ENCODE results near the gene MARK3. TPM values are rescaled to one million over a fixed set of nuclear protein-coding genes. Genes with fewer than 3 reads are reported as not detected.

Gene MARK3
- total RNA-seq, 1 experiment from 2014 or later, result 72.5 TPM

DNA sequence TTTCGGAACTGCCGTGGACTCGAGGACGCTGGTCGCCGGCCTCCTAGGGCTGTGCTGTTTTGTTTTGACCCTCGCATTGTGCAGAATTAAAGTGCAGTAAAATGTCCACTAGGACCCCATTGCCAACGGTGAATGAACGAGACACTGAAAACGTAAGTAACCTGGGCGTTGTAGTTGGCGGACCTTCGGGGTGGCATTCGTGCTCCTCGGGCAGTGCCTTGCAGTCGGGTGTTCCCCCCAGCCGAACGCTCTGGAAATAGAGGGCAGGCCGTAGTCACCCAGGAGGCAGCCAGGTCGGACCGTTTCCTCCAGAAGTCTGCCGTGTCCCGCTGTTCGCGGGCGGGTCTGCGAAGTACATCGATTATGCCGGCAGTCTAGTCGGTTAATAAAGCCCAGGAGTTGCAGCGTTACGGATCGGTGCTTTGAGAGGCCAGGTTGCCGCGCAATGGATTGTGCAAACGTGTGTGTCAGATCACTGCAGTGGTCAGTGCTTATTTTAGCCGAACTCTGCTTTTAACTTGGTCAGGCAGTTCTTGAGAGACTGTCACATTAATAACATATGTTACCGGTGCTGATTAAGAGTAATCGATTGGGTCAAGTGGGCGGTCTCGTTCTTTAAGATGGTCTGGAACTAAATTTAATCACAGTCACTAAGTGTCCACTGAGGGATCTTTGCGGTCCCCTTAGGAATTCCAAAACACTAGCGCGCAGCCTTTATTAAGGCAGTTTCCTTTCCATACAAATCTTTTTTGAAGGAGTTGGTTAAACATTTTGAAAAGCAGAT, 906 bp downstream of the MARK3 start:
- no peak for ATAC-seq
- BruUV-seq (replicated peaks), result TSS peak; percentile 59
- peak overlapping the region; percentile 77 for H3K4me2 ChIP-seq (ENCODE audit: low read length)
- DNase-seq (ENCODE audit: low read depth, low spot score), result no peak
- intact Hi-C loops (cut with micrococcal nuclease), result loop anchor here (5.0 kb wide), 1 partner anchor 54 kb away; the partner anchor contains the start of gene EIF5
- ChIA-PET POLR2A (no interaction called here), RAD21 (ENCODE audit: low non-redundant PET in 1 of 2, low total read pairs in 2 of 2, uncharacterized antibody in 2 of 2, unreplicated experiment in 2 of 2) (no interaction called here), CTCF (no interaction called here)
- H3K4me1 ChIP-seq (ENCODE audit: control insufficient read depth in 1 of 2, insufficient read depth in 2 of 2, low read length in 2 of 2), result peaks cover 10 to 30% of the 10 kb centered on the region in 2 experiments
- no peaks in the 10 kb centered on the region for H3K9me2 ChIP-seq (ENCODE audit: insufficient read depth)
- H3K27me3 ChIP-seq (ENCODE audit: insufficient read depth, low read length), result no peaks in the 10 kb centered on the region
- peak overlapping the region; percentile 94 for H3K9ac ChIP-seq (ENCODE audit: low read length)
- peaks cover 58% of the 10 kb centered on the region for H3K79me2 ChIP-seq (ENCODE audit: insufficient read depth, low read length)
- peak overlapping the region; percentile 97 to 98 for H3K4me3 ChIP-seq (replicated peaks in 1 of 2; ENCODE audit: low read depth in 1 of 2, low read length in 2 of 2)
- no peaks in the 10 kb centered on the region for H3K36me3 ChIP-seq (ENCODE audit: control insufficient read depth in 1 of 2, insufficient read depth in 2 of 2, low read length in 2 of 2)
- H4K20me1 ChIP-seq (ENCODE audit: insufficient read depth), result peaks cover 9% of the 10 kb centered on the region; the same call in 1 of the 2 replicates
- TF ChIP-seq JUND (IDR thresholded peaks at IDR 0.05) (no peak), RAD21 (IDR thresholded peaks at IDR 0.05; ENCODE audit: low read depth) (no peak), TCF7L2 (IDR thresholded peaks at IDR 0.05; ENCODE audit: borderline replicate concordance, extremely low read depth, insufficient read depth, insufficient read length) (no peak), ZFX (IDR thresholded peaks at IDR 0.05) (peak; percentile 15; the same call in 1 of the 2 replicates)
- TF ChIP-seq, protein P1, sequence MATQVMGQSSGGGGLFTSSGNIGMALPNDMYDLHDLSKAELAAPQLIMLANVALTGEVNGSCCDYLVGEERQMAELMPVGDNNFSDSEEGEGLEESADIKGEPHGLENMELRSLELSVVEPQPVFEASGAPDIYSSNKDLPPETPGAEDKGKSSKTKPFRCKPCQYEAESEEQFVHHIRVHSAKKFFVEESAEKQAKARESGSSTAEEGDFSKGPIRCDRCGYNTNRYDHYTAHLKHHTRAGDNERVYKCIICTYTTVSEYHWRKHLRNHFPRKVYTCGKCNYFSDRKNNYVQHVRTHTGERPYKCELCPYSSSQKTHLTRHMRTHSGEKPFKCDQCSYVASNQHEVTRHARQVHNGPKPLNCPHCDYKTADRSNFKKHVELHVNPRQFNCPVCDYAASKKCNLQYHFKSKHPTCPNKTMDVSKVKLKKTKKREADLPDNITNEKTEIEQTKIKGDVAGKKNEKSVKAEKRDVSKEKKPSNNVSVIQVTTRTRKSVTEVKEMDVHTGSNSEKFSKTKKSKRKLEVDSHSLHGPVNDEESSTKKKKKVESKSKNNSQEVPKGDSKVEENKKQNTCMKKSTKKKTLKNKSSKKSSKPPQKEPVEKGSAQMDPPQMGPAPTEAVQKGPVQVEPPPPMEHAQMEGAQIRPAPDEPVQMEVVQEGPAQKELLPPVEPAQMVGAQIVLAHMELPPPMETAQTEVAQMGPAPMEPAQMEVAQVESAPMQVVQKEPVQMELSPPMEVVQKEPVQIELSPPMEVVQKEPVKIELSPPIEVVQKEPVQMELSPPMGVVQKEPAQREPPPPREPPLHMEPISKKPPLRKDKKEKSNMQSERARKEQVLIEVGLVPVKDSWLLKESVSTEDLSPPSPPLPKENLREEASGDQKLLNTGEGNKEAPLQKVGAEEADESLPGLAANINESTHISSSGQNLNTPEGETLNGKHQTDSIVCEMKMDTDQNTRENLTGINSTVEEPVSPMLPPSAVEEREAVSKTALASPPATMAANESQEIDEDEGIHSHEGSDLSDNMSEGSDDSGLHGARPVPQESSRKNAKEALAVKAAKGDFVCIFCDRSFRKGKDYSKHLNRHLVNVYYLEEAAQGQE (IDR thresholded peaks at IDR 0.05; ENCODE audit: low read depth), result no peak
- peak overlapping the region; percentile 87 for H3K27ac ChIP-seq (ENCODE audit: low read depth, low read length)
- no peak overlapping the region for H2AFZ ChIP-seq (ENCODE audit: low read depth, low read length, poor library complexity, severe bottlenecking)
- H3K9me3 ChIP-seq (ENCODE audit: control insufficient read depth in 1 of 2, insufficient read depth in 1 of 2, low read depth in 1 of 2, low read length in 2 of 2), result no peaks in the 10 kb centered on the region
